Sigmoid colon (tissue), 7 donors: ENCODE data around the gene CROT. TPM values are rescaled to one million over a fixed set of nuclear protein-coding genes. Genes with fewer than 3 reads are reported as not detected.

Experiments
- DNase-seq: peaks from one replicate; pipeline ENCODE4 v3.0.0-alpha.2; 2019
- H3K27ac ChIP-seq, 4 donors: fragments of 200-600 bp; sonication (generic); one replicate each; pipeline ENCODE4 v1.5.1; 2016 to 2019; ENCODE audit warnings: mild to moderate bottlenecking in 1 of 4
- H3K27me3 ChIP-seq, 3 donors: fragments of 200-600 bp; sonication (generic); one replicate each; pipeline ENCODE4 v1.5.1; 2019; ENCODE audit warnings: mild to moderate bottlenecking in 1 of 3
- H3K36me3 ChIP-seq, 4 donors: fragments of 200-600 bp; sonication (generic); one replicate each; pipeline ENCODE4 v1.5.1; 2016 to 2019
- H3K4me1 ChIP-seq, 4 donors: fragments of 200-600 bp; sonication (generic); one replicate each; pipeline ENCODE4 v1.5.1; 2017 to 2019
- H3K4me3 ChIP-seq, 4 donors: fragments of 200-600 bp; sonication (generic); one replicate each; pipeline ENCODE4 v1.5.1; 2017 to 2019; ENCODE audit warnings: mild to moderate bottlenecking in 2 of 4, moderate library complexity in 1 of 4
- H3K9me3 ChIP-seq, 4 donors: fragments of 200-600 bp in 3 of 4; sonication (generic) in 3 of 4; one replicate each; pipeline versions ENCODE4 v1.5.1 to v1.6.1; 2013 to 2019
- EP300 ChIP-seq, 4 donors: sonication (generic); formaldehyde crosslinking; IDR thresholded peaks; one replicate each; pipeline ENCODE4 v1.6.1; 2017; ENCODE audit warnings: antibody characterized with exemption in 4 of 4
- POLR2A ChIP-seq, 2 donors: fragments of 450-650 bp; IDR thresholded peaks; one replicate each; pipeline ENCODE4 v1.6.1; 2016; ENCODE audit warnings: antibody characterized with exemption in 2 of 2, mild to moderate bottlenecking in 2 of 2, moderate library complexity in 2 of 2
- POLR2AphosphoS5 ChIP-seq, 4 donors: sonication (generic); formaldehyde crosslinking; IDR thresholded peaks; one replicate each; pipeline ENCODE4 v1.6.1; 2017; ENCODE audit warnings: antibody characterized with exemption in 4 of 4
- WGBS, 2 donors: extraction: QIAGEN DNeasy Blood & Tissue Kit; methylation state at CpG; one replicate each; pipeline ENCODE4 v1.1.7; 2013; 5-methylcytosine and 5-hydroxymethylcytosine counted together
- intact Hi-C: fragments of 100-400 bp; cut with DNase I; formaldehyde crosslinking; loops from one replicate; pipeline ENCODE4 v1.15.1; 2023
- polyA plus RNA-seq, 3 donors: library from polyadenylated mRNA; stranded (reverse); fragments of 200-250 nt; gene quantifications; one replicate each; pipeline ENCODE4 v1.2.3, GENCODE V29; 2013
- total RNA-seq, 4 donors: library from RNA; depleted of rRNA; stranded (reverse); fragments of >200 nt; gene quantifications; one replicate each; pipeline ENCODE4 v1.1.0, GENCODE V29; 2016
- TF ChIP-seq, protein P1 (sequence below), 4 experiments: fragments of 450-650 bp in 3 of 4; fragments of 200-600 bp in 1 of 4; IDR thresholded peaks; one replicate each; pipeline ENCODE4 v1.5.1; 2016 to 2019; ENCODE audit warnings: antibody characterized with exemption in 4 of 4, mild to moderate bottlenecking in 3 of 4, moderate library complexity in 2 of 4
- donor health status: healthy with polysubstance abuse.
- donor health status: Bipolar disorder and iron deficiency.
- donor health status: healthy.

CROT gene
- total and polyA plus RNA-seq, 7 donors = 11.9 to 15.6 (median 13.9) TPM

- H3K9me3 ChIP-seq = no peaks in the 10 kb centered on the region
- intact Hi-C loops = no loop called here
- no peaks in the 10 kb centered on the region for H3K36me3 ChIP-seq
- H3K4me1 ChIP-seq = no peaks in the 10 kb centered on the region
- no peak overlapping the region for H3K27ac ChIP-seq
- no peak overlapping the region for H3K4me3 ChIP-seq
- no peaks in the 10 kb centered on the region for H3K27me3 ChIP-seq
- no peak for DNase-seq
- TF ChIP-seq POLR2AphosphoS5 (IDR thresholded peaks at IDR 0.05) = no peak
- TF ChIP-seq EP300 (IDR thresholded peaks at IDR 0.05) = no peak
- TF ChIP-seq, protein P1, sequence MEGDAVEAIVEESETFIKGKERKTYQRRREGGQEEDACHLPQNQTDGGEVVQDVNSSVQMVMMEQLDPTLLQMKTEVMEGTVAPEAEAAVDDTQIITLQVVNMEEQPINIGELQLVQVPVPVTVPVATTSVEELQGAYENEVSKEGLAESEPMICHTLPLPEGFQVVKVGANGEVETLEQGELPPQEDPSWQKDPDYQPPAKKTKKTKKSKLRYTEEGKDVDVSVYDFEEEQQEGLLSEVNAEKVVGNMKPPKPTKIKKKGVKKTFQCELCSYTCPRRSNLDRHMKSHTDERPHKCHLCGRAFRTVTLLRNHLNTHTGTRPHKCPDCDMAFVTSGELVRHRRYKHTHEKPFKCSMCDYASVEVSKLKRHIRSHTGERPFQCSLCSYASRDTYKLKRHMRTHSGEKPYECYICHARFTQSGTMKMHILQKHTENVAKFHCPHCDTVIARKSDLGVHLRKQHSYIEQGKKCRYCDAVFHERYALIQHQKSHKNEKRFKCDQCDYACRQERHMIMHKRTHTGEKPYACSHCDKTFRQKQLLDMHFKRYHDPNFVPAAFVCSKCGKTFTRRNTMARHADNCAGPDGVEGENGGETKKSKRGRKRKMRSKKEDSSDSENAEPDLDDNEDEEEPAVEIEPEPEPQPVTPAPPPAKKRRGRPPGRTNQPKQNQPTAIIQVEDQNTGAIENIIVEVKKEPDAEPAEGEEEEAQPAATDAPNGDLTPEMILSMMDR (IDR thresholded peaks at IDR 0.05) = no peak
- TF ChIP-seq POLR2A (IDR thresholded peaks at IDR 0.05) = no peak
- WGBS, 2 donors = 88 to 93% methylated on average over 3 of the region's 3 CpGs
Observed at GRCh38 chr7:87427288-87427687, 81.8 kb downstream of the CROT start.

- Histone ChIP-seq H3K4me1 (no peaks in the 10 kb centered on the region), H3K9me3 (no peaks in the 10 kb centered on the region), H3K27ac (no peak overlapping the region), H3K27me3 (no peaks in the 10 kb centered on the region), H3K4me3 (no peak overlapping the region), H3K36me3 (no peaks in the 10 kb centered on the region)
- no peak for DNase-seq
- 90 to 93% methylated on average over 2 of the region's 2 CpGs for WGBS, 2 donors
- intact Hi-C loops = no loop called here
- no peak for TF ChIP-seq POLR2AphosphoS5 (IDR thresholded peaks at IDR 0.05)
- no peak for TF ChIP-seq EP300 (IDR thresholded peaks at IDR 0.05)
- TF ChIP-seq POLR2A (IDR thresholded peaks at IDR 0.05) = no peak
- TF ChIP-seq, protein P1 (IDR thresholded peaks at IDR 0.05) = no peak
Observed at GRCh38 chr7:87432536-87432935, 87.1 kb downstream of the CROT start.

DNA sequence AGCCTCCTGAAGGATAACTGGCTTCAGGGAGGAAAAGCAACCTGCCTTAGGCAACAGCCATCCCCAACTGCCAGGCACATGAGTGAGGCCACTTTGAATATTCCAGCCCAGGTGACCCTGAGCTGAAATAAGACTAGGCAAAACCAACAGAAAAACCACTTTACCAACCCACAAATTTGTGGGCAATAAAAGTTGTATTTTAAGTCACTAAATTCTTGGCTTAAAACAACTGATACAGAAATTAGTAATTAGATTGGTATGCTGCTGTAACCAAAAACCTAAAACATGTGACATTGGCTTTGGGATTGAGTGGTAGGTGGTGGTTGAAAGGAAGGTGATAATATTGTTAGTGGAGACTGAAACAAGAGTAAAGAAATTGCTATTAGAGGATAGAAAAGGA is 90.1 kb downstream of the CROT start:
- DNase-seq = no peak
- H3K4me3 ChIP-seq = no peak overlapping the region
- no peak overlapping the region for H3K27ac ChIP-seq
- no peaks in the 10 kb centered on the region for H3K4me1 ChIP-seq
- TF ChIP-seq POLR2A (IDR thresholded peaks at IDR 0.05) (no peak), POLR2AphosphoS5 (IDR thresholded peaks at IDR 0.05) (no peak), EP300 (IDR thresholded peaks at IDR 0.05) (no peak)
- TF ChIP-seq, protein P1 (IDR thresholded peaks at IDR 0.05) = no peak
- intact Hi-C loops = no loop called here
- no peaks in the 10 kb centered on the region for H3K36me3 ChIP-seq
- H3K27me3 ChIP-seq = no peaks in the 10 kb centered on the region
- H3K9me3 ChIP-seq = no peaks in the 10 kb centered on the region

DNA sequence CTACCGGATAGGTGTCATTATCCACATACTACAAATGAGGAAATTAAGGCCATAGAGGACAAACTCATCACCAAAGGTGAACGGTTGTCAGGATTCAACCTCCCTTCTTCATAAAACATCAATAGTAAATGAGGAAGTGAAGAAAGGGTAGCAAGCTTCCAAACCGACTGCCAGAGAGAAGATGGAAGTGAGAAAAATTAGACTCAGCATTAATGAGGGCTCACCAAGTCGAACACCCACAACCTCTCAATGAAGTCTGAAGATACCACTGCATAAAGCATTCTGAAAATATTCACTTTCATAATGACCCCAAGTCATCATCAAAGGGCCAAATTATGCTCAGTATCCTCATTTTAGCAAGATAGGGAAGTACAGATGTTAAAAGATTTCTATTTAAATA is 100.4 kb downstream of the CROT start:
- TF ChIP-seq POLR2A (IDR thresholded peaks at IDR 0.05) = no peak
- no peak for TF ChIP-seq POLR2AphosphoS5 (IDR thresholded peaks at IDR 0.05)
- TF ChIP-seq EP300 (IDR thresholded peaks at IDR 0.05) = no peak
- TF ChIP-seq, protein P1 (IDR thresholded peaks at IDR 0.05) = no peak
- WGBS, 2 donors = 62 to 86% methylated on average over 4 of the region's 4 CpGs
- H3K4me1 ChIP-seq = no peaks in the 10 kb centered on the region
- no peaks in the 10 kb centered on the region for H3K9me3 ChIP-seq
- H3K27me3 ChIP-seq = no peaks in the 10 kb centered on the region
- H3K4me3 ChIP-seq = no peak overlapping the region
- H3K36me3 ChIP-seq = no peaks in the 10 kb centered on the region
- no peak overlapping the region for H3K27ac ChIP-seq
- no peak for DNase-seq
- intact Hi-C loops = no loop called here

DNA sequence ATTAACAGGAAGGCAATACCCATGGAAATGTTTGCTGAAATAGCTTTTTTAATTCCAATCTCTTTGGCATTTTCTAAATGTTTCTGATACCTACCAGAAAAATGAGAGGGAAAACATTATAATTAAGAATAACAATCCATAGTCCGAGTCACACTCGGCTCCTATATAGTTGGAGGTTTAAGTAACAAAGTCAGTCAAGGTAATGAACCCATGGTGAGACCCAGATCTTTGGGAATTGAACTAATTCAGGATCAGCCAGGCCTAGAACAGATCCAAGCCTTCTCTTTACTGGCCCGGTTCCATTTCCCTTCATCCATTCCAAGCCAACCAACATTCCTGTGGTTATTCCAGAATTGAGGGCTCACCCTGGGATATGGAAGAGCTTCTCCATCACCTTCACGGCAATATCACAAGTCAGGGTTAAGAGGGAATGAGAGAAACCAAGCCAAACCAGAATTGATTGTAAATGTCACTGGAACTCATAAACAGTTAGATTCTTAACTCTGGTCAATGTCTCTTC is 101.7 kb downstream of the CROT start:
- Histone ChIP-seq H3K4me3 (no peak overlapping the region), H3K36me3 (no peaks in the 10 kb centered on the region), H3K9me3 (no peaks in the 10 kb centered on the region), H3K27ac (no peak overlapping the region), H3K4me1 (no peaks in the 10 kb centered on the region), H3K27me3 (no peaks in the 10 kb centered on the region)
- no peak for DNase-seq
- 84 to 93% methylated on average over 4 of the region's 4 CpGs for WGBS, 2 donors
- TF ChIP-seq POLR2AphosphoS5 (IDR thresholded peaks at IDR 0.05) (no peak), EP300 (IDR thresholded peaks at IDR 0.05) (no peak), POLR2A (IDR thresholded peaks at IDR 0.05) (no peak)
- TF ChIP-seq, protein P1 (IDR thresholded peaks at IDR 0.05) = no peak
- intact Hi-C loops = no loop called here
